Natural killer cell (primary cell): ENCODE results near the gene ANKFN1. TPM values are rescaled to one million over a fixed set of nuclear protein-coding genes. Genes with fewer than 3 reads are reported as not detected.

Experiments
- ATAC-seq, 3 donors: fragments of 150-1000 bp in 2 of 3; fragments of 200-7000 bp in 1 of 3; cut with Tn5 transposase; 1 replicate in 1 of 3; 2 replicates in 2 of 3; pipeline ENCODE4 v1.10.0; 2021; ENCODE audit warnings: mild to moderate bottlenecking in 2 of 3, moderate library complexity in 2 of 3
- DNase-seq, 2 donors: peaks; one replicate each; pipeline versions ENCODE4 v3.0.0 to v3.0.0-alpha.2; 2013 to 2021; ENCODE audit warnings: mixed read lengths in 1 of 2
- H3K27ac ChIP-seq: one replicate; pipeline ENCODE4 v1.5.1; 2013; ENCODE audit warnings: mild to moderate bottlenecking, low read length
- H3K27me3 ChIP-seq: one replicate; pipeline ENCODE4 v1.6.1; 2013; ENCODE audit warnings: low read length; ENCODE audit not compliant: control insufficient read depth, insufficient read depth
- H3K36me3 ChIP-seq: one replicate; pipeline ENCODE4 v1.6.1; 2013; ENCODE audit warnings: low read length; ENCODE audit not compliant: control insufficient read depth, insufficient read depth
- H3K4me1 ChIP-seq: one replicate; pipeline ENCODE4 v1.6.1; 2013; ENCODE audit warnings: low read length; ENCODE audit not compliant: control insufficient read depth, insufficient read depth
- H3K4me3 ChIP-seq: one replicate; pipeline ENCODE4 v1.5.1; 2013; ENCODE audit warnings: low read length
- H3K9me3 ChIP-seq: one replicate; pipeline ENCODE4 v1.6.1; 2013; ENCODE audit warnings: low read length; ENCODE audit not compliant: control insufficient read depth, insufficient read depth
- H3K27ac Mint-ChIP-seq, 2 donors: one replicate each; pipeline ENCODE4 v1.8.0; 2022; ENCODE audit warnings: mild to moderate bottlenecking in 2 of 2, mixed read lengths in 2 of 2, moderate library complexity in 1 of 2
- H3K27me3 Mint-ChIP-seq, 2 donors: one replicate each; pipeline ENCODE4 v1.8.0; 2022; ENCODE audit warnings: low read depth in 2 of 2, mixed read lengths in 2 of 2
- H3K36me3 Mint-ChIP-seq: one replicate; pipeline ENCODE4 v1.8.0; 2022; ENCODE audit warnings: mixed read lengths
- H3K4me1 Mint-ChIP-seq, 2 donors: one replicate each; pipeline ENCODE4 v1.8.0; 2022; ENCODE audit warnings: mixed read lengths in 2 of 2
- H3K4me3 Mint-ChIP-seq: one replicate; pipeline ENCODE4 v1.8.0; 2022; ENCODE audit warnings: mild to moderate bottlenecking, moderate library complexity, mixed read lengths
- H3K9me3 Mint-ChIP-seq, 2 donors: one replicate each; pipeline ENCODE4 v1.8.0; 2022; ENCODE audit warnings: mixed read lengths in 2 of 2
- CTCF ChIP-seq: fragments of 200-600 bp; IDR thresholded peaks from one replicate; pipeline ENCODE4 v1.8.0; 2022; ENCODE audit warnings: antibody characterized with exemption
- WGBS: methylation state at CpG from one replicate; pipeline ENCODE4 v1.1.7; 2013; ENCODE audit warnings: missing lambda C conversion rate; ENCODE audit not compliant: insufficient coverage; 5-methylcytosine and 5-hydroxymethylcytosine counted together
- intact Hi-C: fragments of 100-400 bp; cut with micrococcal nuclease; formaldehyde crosslinking; loops from one replicate; pipeline ENCODE4 v1.14.2; 2022
- total RNA-seq, 4 donors: library from RNA; stranded (reverse); fragments of 120-200 nt in 1 of 4; gene quantifications; one replicate each; pipeline versions ENCODE4 v1.2.3 to v1.2.4, GENCODE V29; 2013 to 2022

Gene ANKFN1
- total RNA-seq, 3 donors from 2014 or later (not counting 1 experiment from before 2014, with no cell fraction given): not detected

- Mint-ChIP-seq H3K4me3 (no peak overlapping the region), H3K27ac (no peak overlapping the region), H3K9me3 (no peaks in the 10 kb centered on the region), H3K27me3 (peaks cover 8 to 10% of the 10 kb centered on the region in 2 donors), H3K4me1 (no peaks in the 10 kb centered on the region), H3K36me3 (no peaks in the 10 kb centered on the region)
- TF ChIP-seq CTCF: no peak
- 100% methylated on average over 2 of the region's 2 CpGs for WGBS
- Histone ChIP-seq H3K9me3 (no peaks in the 10 kb centered on the region), H3K4me3 (no peak overlapping the region), H3K4me1 (no peaks in the 10 kb centered on the region), H3K27ac (no peak overlapping the region), H3K36me3 (no peaks in the 10 kb centered on the region), H3K27me3 (no peaks in the 10 kb centered on the region)
- ATAC-seq: no peak
- intact Hi-C loops: no loop called here
- DNase-seq: no peak
Measured at GRCh38 chr17:56426901-56427300, 273.6 kb downstream of the ANKFN1 start.

- Mint-ChIP-seq H3K27me3 (no peaks in the 10 kb centered on the region), H3K4me3 (no peak overlapping the region), H3K27ac (no peak overlapping the region), H3K36me3 (no peaks in the 10 kb centered on the region), H3K9me3 (no peaks in the 10 kb centered on the region), H3K4me1 (no peaks in the 10 kb centered on the region)
- 83% methylated on average over 3 of the region's 3 CpGs for WGBS
- Histone ChIP-seq H3K4me3 (no peak overlapping the region), H3K27me3 (no peaks in the 10 kb centered on the region), H3K27ac (no peak overlapping the region), H3K36me3 (no peaks in the 10 kb centered on the region), H3K4me1 (no peaks in the 10 kb centered on the region), H3K9me3 (no peaks in the 10 kb centered on the region)
- no peak for TF ChIP-seq CTCF
- no peak for DNase-seq
- ATAC-seq: no peak
- intact Hi-C loops: no loop called here
Measured at GRCh38 chr17:56431736-56432135, 278.5 kb downstream of the ANKFN1 start.

- DNase-seq (no peak), ATAC-seq (no peak)
- H3K27ac Mint-ChIP-seq: no peak overlapping the region
- TF ChIP-seq CTCF: no peak
- no peak overlapping the region for H3K4me3 ChIP-seq
- no peak overlapping the region for H3K27ac ChIP-seq
- no peaks in the 10 kb centered on the region for H3K36me3 Mint-ChIP-seq
- no peak overlapping the region for H3K4me3 Mint-ChIP-seq
- no peaks in the 10 kb centered on the region for H3K4me1 Mint-ChIP-seq
- 81% methylated on average over 4 of the region's 4 CpGs for WGBS
- no peaks in the 10 kb centered on the region for H3K36me3 ChIP-seq
- intact Hi-C loops: no loop called here
- no peaks in the 10 kb centered on the region for H3K9me3 ChIP-seq
- no peaks in the 10 kb centered on the region for H3K4me1 ChIP-seq
- no peaks in the 10 kb centered on the region for H3K27me3 ChIP-seq
- H3K27me3 Mint-ChIP-seq: peaks cover 3 to 6% of the 10 kb centered on the region in 2 donors
- H3K9me3 Mint-ChIP-seq: no peaks in the 10 kb centered on the region
Measured at GRCh38 chr17:56432443-56432842, 279.2 kb downstream of the ANKFN1 start.

DNA sequence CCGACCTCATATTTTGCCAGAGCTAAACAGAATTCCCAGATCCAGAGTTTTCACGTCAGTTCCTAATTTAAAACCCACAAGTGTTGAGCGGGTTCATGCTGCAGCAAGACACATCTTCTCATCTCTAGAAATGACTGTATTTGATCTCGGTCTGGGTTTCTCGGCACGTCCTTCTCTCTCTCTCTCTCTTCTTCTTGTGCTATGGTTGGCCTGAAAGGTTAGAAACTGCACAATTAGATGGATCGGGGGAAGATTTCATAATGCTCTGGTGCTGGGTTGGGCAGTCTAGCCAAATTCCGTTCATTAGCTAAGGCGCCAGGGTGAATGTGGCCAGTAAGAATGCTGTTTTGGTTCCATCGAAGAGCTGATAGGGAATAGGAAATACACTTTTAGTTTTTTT lies 281.3 kb downstream of the ANKFN1 start:
- Histone ChIP-seq H3K36me3 (no peaks in the 10 kb centered on the region), H3K27me3 (no peaks in the 10 kb centered on the region), H3K4me3 (no peak overlapping the region), H3K27ac (no peak overlapping the region), H3K4me1 (no peaks in the 10 kb centered on the region), H3K9me3 (no peaks in the 10 kb centered on the region)
- intact Hi-C loops: no loop called here
- no peak for DNase-seq
- no peak for TF ChIP-seq CTCF
- Mint-ChIP-seq H3K27ac (no peak overlapping the region), H3K9me3 (no peaks in the 10 kb centered on the region), H3K36me3 (no peaks in the 10 kb centered on the region), H3K4me1 (no peaks in the 10 kb centered on the region), H3K4me3 (no peak overlapping the region), H3K27me3 (peaks cover 8 to 9% of the 10 kb centered on the region in 2 donors)
- ATAC-seq: no peak
- WGBS: 92% methylated on average over 10 of the region's 10 CpGs
